ENCODE results near the gene MCF2L2. TPM values are rescaled to one million over a fixed set of nuclear protein-coding genes. Genes with fewer than 3 reads are reported as not detected.

The MCF2L2 gene
- total RNA-seq, 2 experiments from 2014 or later = 6.5 to 8.2 TPM

DNA sequence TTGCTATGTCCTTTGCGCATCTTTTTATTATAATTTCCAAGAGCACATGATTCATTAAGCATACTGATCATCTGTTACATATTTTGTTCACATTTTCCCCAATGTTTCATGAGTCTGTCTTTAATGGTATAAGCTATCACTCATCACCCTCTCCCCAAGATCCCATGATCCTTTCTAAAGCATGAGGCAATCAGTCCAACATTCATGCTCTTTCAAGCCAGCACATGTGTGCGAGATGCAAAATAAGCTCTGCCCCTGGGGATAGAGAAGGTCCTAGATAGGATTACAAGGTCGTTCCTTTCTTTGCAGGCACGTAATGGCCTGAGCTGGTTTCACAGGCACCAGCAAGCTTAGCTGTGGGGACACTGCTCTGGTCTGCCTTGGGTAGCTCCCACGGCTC lies 207.6 kb downstream of the MCF2L2 start:
- Mint-ChIP-seq H3K27me3 (no peaks in the 10 kb centered on the region), H3K4me1 (peaks cover 25% of the 10 kb centered on the region), H3K4me3 (no peak overlapping the region), H3K9me3 (no peaks in the 10 kb centered on the region), H3K27ac (no peak overlapping the region), H3K36me3 (peaks cover 5% of the 10 kb centered on the region)
- DNase-seq (no peak), ATAC-seq (ENCODE audit: low read depth) (no peak)
- POLR2A ChIA-PET = no interaction called here

DNA sequence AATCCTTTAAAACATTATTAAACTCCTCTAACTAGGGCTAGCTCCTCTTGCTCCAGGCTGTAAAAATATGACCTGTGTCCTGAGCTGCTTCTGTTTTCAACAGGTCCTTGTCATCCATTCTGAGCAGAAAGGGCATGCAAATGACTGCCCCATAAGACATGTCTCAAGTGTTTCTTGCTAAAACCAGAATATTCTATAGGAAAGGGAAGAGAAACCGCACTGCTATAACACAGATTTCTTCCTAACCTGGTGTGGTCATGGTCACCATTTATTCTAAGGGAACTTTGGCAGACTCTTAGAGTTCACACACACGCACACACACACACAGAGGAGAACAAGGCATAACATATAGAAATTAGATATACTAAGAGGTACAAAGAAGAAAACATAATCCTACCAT lies 209.6 kb downstream of the MCF2L2 start:
- ATAC-seq (ENCODE audit: low read depth) (no peak), DNase-seq (no peak)
- Mint-ChIP-seq H3K4me1 (peaks cover 13% of the 10 kb centered on the region), H3K4me3 (peak overlapping the region; percentile 22), H3K27ac (no peak overlapping the region), H3K9me3 (no peaks in the 10 kb centered on the region), H3K36me3 (peaks cover 6% of the 10 kb centered on the region), H3K27me3 (no peaks in the 10 kb centered on the region)
- POLR2A ChIA-PET = no interaction called here

DNA sequence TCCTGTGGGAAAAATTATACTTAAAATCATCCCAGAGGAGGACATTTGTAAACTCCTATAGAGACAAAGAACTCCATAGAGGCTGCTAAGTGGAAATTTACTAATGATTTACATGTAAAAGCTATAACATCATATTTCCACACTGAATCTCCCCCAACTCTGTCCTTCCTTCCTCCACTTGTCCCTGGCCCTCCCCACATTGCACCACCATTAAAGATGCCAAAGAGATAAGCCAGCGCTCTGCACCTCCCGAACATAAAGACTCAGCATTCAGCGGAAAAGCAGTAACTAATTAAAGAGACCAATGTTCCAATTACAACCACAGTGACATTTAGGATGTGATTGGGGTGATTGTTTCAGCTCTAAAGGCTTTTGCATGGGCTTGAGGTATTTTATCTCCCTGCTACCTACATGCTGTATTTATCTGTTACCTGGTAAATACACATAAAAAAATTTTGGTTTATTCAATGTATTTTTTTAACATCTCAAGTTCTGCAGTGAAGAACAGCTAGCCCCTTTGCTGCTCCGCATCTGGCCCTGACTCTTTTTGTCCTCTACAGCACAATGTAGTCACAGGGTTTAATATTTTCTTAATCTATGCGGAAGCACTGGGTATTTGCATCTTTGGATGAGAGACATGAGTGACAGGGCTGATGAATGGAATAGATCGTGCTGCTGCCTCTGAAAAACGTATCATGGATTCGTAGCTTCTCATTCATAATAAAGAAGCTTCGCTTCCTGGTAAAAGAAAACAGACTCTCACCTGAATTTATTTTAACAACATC lies 210.7 kb downstream of the MCF2L2 start:
- H3K4me1 Mint-ChIP-seq = peaks cover 11% of the 10 kb centered on the region
- no peak overlapping the region for H3K4me3 Mint-ChIP-seq
- H3K27ac Mint-ChIP-seq = no peak overlapping the region
- DNase-seq = no peak
- H3K9me3 Mint-ChIP-seq = no peaks in the 10 kb centered on the region
- H3K27me3 Mint-ChIP-seq = no peaks in the 10 kb centered on the region
- ATAC-seq (ENCODE audit: low read depth) = no peak
- H3K36me3 Mint-ChIP-seq = peaks cover 3% of the 10 kb centered on the region
- POLR2A ChIA-PET = no interaction called here

GRCh38 chr3:183215591-183216202 lies 212.7 kb downstream of the MCF2L2 start:
- Mint-ChIP-seq H3K4me1 (peaks cover 13% of the 10 kb centered on the region), H3K27ac (no peak overlapping the region), H3K9me3 (no peaks in the 10 kb centered on the region), H3K36me3 (peaks cover 13% of the 10 kb centered on the region), H3K27me3 (no peaks in the 10 kb centered on the region), H3K4me3 (no peak overlapping the region)
- no peak for DNase-seq
- no peak for ATAC-seq (ENCODE audit: low read depth)
- POLR2A ChIA-PET = no interaction called here

- DNase-seq = no peak
- peaks cover 4% of the 10 kb centered on the region for H3K9me3 Mint-ChIP-seq
Measured at GRCh38 chr3:183214277-183214612, 214.2 kb downstream of the MCF2L2 start.

DNA sequence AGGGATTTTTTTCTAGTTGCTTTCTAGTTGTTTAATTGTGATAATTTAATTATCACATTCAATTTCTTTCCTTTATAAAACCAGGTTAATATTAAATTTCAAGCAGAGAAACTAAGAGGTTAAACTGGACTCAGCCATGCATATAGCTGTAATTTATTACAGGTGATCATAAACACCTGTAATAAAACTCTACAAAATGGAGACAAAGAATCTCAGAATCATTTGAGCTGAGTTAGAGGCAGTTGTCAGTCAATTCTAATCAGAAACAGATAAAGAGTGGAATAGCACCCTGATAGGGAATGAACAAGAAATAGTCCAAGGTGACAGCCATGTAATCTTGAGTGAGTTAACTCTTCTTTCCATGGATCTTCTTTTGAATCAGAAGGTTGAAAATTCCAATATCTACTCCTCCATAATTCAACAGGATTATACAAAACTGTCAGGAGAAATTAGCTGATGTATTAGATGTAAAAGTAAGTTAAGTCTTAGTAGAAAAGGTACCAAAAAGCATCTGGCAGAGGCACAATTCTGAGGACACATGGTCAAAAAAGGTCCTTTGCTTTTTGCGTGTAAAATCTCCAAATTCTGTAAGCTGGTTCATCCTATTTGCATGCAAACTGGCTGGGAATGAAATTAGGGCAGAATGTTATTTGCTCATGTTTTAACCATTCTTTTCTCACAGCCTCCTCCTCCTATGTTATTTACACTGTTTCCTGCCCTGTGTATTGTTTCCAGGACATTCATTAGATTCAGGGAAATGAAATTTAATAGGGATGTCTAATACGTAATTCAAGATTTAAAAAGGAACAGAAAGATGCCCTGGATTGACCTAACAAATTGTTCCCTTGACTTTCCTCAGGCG lies 214.8 kb downstream of the MCF2L2 start:
- no peaks in the 10 kb centered on the region for H3K27me3 Mint-ChIP-seq
- ATAC-seq (ENCODE audit: low read depth) = no peak

More at GRCh38 chr3:183214277-183214612, 214.2 kb downstream of the MCF2L2 start:
- no peak overlapping the region for H3K4me3 Mint-ChIP-seq
- H3K4me1 Mint-ChIP-seq = peaks cover 13% of the 10 kb centered on the region
- H3K27me3 Mint-ChIP-seq = no peaks in the 10 kb centered on the region
- H3K36me3 Mint-ChIP-seq = peaks cover 22% of the 10 kb centered on the region
- POLR2A ChIA-PET = no interaction called here
- H3K27ac Mint-ChIP-seq = no peak overlapping the region
- no peak for ATAC-seq (ENCODE audit: low read depth)

GRCh38 chr3:183212565-183212964 lies 215.9 kb downstream of the MCF2L2 start:
- POLR2A ChIA-PET = no interaction called here
- Mint-ChIP-seq H3K4me1 (peaks cover 4% of the 10 kb centered on the region), H3K27ac (no peak overlapping the region), H3K4me3 (no peak overlapping the region), H3K27me3 (no peaks in the 10 kb centered on the region), H3K9me3 (peaks cover 10% of the 10 kb centered on the region), H3K36me3 (peaks cover 29% of the 10 kb centered on the region)
- DNase-seq (no peak), ATAC-seq (ENCODE audit: low read depth) (no peak)

More for the DNA sequence above, 214.8 kb downstream of the MCF2L2 start:
- H3K4me1 Mint-ChIP-seq = peaks cover 9% of the 10 kb centered on the region
- H3K4me3 Mint-ChIP-seq = no peak overlapping the region
- DNase-seq = no peak
- no peak overlapping the region for H3K27ac Mint-ChIP-seq
- H3K9me3 Mint-ChIP-seq = peaks cover 7% of the 10 kb centered on the region
- POLR2A ChIA-PET = no interaction called here
- H3K36me3 Mint-ChIP-seq = peaks cover 20% of the 10 kb centered on the region

DNA sequence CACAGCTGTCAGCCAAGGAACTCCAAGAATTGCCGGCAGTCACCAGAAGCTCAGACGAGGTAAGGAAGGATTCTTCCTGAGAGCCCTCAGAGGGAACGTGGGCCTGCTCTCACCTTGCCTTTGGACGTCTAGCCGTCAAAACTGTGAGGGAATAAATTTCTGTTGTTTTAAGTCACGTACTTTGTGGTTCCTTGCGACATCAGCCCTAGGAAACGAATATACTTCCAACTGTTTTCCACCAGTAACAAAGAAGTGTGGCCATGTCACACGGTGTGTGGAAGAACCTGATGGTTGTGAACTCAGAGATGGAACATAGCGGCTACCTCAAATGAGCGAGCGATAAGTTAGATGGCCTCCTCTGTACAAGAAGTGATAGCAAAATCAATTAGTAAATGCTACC lies 216.3 kb downstream of the MCF2L2 start:
- Mint-ChIP-seq H3K9me3 (peaks cover 10% of the 10 kb centered on the region), H3K27me3 (no peaks in the 10 kb centered on the region), H3K27ac (no peak overlapping the region), H3K36me3 (peaks cover 31% of the 10 kb centered on the region), H3K4me3 (no peak overlapping the region), H3K4me1 (peaks cover 4% of the 10 kb centered on the region)
- no peak for ATAC-seq (ENCODE audit: low read depth)
- POLR2A ChIA-PET = no interaction called here
- no peak for DNase-seq

- ATAC-seq (ENCODE audit: low read depth) (no peak), DNase-seq (no peak)
- POLR2A ChIA-PET = no interaction called here
- no peak overlapping the region for H3K4me3 Mint-ChIP-seq
- no peak overlapping the region for H3K27ac Mint-ChIP-seq
- peaks cover 10% of the 10 kb centered on the region for H3K9me3 Mint-ChIP-seq
- peaks cover 31% of the 10 kb centered on the region for H3K36me3 Mint-ChIP-seq
- H3K27me3 Mint-ChIP-seq = no peaks in the 10 kb centered on the region
- H3K4me1 Mint-ChIP-seq = peaks cover 4% of the 10 kb centered on the region
Measured at GRCh38 chr3:183211352-183211751, 217.1 kb downstream of the MCF2L2 start.

GRCh38 chr3:183210862-183211341 lies 217.5 kb downstream of the MCF2L2 start:
- Mint-ChIP-seq H3K9me3 (peaks cover 10% of the 10 kb centered on the region), H3K27ac (no peak overlapping the region), H3K36me3 (peaks cover 31% of the 10 kb centered on the region), H3K4me1 (peaks cover 6% of the 10 kb centered on the region), H3K4me3 (no peak overlapping the region), H3K27me3 (no peaks in the 10 kb centered on the region)
- DNase-seq (no peak), ATAC-seq (ENCODE audit: low read depth) (no peak)
- POLR2A ChIA-PET = no interaction called here

GRCh38 chr3:183210341-183210740 lies 218.1 kb downstream of the MCF2L2 start:
- peaks cover 6% of the 10 kb centered on the region for H3K4me1 Mint-ChIP-seq
- POLR2A ChIA-PET = no interaction called here
- peaks cover 10% of the 10 kb centered on the region for H3K9me3 Mint-ChIP-seq

DNA sequence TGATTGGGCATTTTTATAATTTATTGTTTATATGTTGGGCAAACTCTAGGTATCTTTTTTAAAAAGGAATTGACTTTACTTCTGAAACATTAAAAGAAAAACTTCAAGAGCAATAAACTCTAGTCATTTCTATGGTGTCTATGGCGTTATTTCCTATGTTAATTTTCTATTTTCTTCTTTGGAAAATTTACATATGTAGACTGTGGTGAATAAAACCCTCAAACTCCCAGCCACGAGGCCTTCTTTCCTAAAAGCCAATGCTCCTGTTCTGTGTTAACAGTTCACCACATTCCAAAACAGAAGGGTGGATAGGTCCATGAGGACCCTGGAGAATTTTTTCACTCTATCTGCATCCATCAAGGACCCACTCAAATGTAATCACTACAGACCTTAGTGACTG lies 219.6 kb downstream of the MCF2L2 start:
- no peaks in the 10 kb centered on the region for H3K27me3 Mint-ChIP-seq
- ATAC-seq (ENCODE audit: low read depth) (no peak), DNase-seq (no peak)
- H3K9me3 Mint-ChIP-seq = peaks cover 14% of the 10 kb centered on the region
- peaks cover 40% of the 10 kb centered on the region for H3K36me3 Mint-ChIP-seq
- no peak overlapping the region for H3K27ac Mint-ChIP-seq
- POLR2A ChIA-PET = interaction anchor here (0.6 kb wide), 1 partner anchor 338 kb away, joined by 3 read pairs; no protein-coding TSS in a partner anchor
- no peak overlapping the region for H3K4me3 Mint-ChIP-seq
- H3K4me1 Mint-ChIP-seq = peaks cover 6% of the 10 kb centered on the region

More at GRCh38 chr3:183210341-183210740, 218.1 kb downstream of the MCF2L2 start:
- ATAC-seq (ENCODE audit: low read depth) = no peak
- Mint-ChIP-seq H3K4me3 (no peak overlapping the region), H3K27me3 (no peaks in the 10 kb centered on the region), H3K27ac (no peak overlapping the region), H3K36me3 (peaks cover 37% of the 10 kb centered on the region)
- no peak for DNase-seq

DNA sequence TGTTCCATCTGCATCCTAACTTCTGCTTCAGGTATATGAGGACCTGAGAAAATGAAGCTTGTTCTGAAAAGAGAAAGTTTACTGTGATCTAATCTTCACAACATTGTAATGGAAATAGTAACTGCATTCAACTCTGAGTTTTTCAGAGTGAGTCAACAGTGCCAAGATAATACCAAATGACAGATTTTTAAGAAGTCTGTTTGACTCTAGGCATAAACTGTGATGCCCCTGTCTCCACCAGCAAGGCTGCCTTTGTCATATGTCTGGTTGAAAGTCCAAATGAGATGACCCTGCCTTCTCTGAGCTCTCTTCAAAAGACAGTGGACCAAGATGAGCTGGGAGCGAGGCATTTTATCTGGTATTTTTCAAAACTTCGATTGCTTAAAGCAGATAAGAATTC lies 220.2 kb downstream of the MCF2L2 start:
- H3K36me3 Mint-ChIP-seq = peaks cover 46% of the 10 kb centered on the region
- ATAC-seq (ENCODE audit: low read depth) (no peak), DNase-seq (no peak)
- no peak overlapping the region for H3K4me3 Mint-ChIP-seq
- H3K27me3 Mint-ChIP-seq = no peaks in the 10 kb centered on the region
- no peak overlapping the region for H3K27ac Mint-ChIP-seq
- peaks cover 7% of the 10 kb centered on the region for H3K4me1 Mint-ChIP-seq
- peaks cover 19% of the 10 kb centered on the region for H3K9me3 Mint-ChIP-seq
- POLR2A ChIA-PET = interaction anchor here (0.6 kb wide), 1 partner anchor 338 kb away, joined by 3 read pairs; no protein-coding TSS in a partner anchor

Measured in activated naive CD8-positive, alpha-beta T cell treated with anti-CD3 and anti-CD28 coated beads, Interleukin-2, amount 10 ng/mL, durations not matched to agents 7 days and 5 days (primary cell).